Stimulated activated CD4-positive, alpha-beta T cell treated with anti-CD3 and anti-CD28 coated beads, Interleukin-12 subunit alpha, Interleukin-12 subunit beta, amount 100 ng/mL, for 48 hours (primary cell): ENCODE results near the gene MAGOHB.
A peak's percentile ranks its signal among the peaks of the same experiment; 100 is the strongest.
"Not testable (repeated sequence)": the region's sequence is repeated elsewhere in the genome, so short reads cannot be mapped to it uniquely, and the experiment has no call there.

Source experiments
- DNase-seq, 3 donors: peaks; one replicate each; pipeline ENCODE4 v3.0.0-alpha.2; 2020; ENCODE audit warnings: low read depth in 2 of 3, low spot score in 1 of 3

Gene MAGOHB

DNA sequence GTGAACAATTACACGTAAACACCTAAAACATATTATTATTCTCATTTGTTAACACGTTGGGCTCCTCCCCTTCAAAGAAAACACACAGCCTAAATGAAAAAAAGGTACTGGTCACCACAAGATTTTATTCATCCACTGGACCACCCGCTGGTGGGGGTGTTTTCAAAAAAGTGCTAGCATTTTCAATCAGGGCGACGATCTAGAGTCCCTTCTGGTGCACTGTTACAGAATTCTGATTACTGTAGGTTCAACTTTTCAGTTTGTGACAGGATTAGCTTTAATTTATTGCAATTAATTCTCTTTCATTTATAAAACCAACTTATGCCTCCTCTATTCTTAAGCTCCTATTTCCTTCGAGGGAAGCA, 443 bp downstream of the MAGOHB start:
- no peak for DNase-seq

DNA sequence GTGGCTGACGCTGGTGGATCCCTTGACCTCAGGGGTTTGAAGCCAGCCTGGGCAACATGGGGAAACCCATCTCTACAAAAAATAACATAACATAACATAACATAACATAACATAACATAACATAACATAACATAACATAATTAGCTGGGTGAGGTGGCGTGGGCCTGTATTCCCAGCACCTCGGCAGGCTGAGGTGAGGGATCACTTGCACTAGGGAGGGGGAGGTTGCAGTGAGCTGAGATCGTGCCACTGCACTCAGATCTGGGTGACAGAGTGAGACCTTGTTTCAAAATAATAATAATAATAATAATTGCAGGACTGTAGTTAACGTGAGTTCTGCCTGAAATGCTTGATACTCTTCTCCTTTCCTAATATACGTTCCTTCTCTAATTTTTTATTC, 1.3 kb downstream of the MAGOHB start:
- DNase-seq, result no peak

DNA sequence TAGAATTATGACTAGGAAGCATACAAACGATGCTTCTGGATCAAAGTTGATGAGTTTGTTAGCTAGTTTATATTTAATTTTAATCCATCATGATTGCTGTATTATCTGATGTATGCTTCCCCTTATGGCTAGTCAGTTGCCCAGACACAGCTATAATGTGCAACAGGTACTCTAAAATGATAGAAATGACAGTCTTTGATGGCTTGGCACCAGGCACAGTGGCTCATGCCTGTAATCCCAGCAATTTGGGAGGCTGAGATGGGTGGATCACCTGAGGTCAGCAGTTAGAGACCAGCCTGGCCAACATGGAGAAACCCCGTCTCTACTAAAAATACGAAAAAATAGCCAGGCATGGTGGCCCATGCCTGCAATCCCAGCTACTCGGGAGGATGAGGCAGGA, 2.2 kb downstream of the MAGOHB start:
- DNase-seq, result not testable (repeated sequence)

DNA sequence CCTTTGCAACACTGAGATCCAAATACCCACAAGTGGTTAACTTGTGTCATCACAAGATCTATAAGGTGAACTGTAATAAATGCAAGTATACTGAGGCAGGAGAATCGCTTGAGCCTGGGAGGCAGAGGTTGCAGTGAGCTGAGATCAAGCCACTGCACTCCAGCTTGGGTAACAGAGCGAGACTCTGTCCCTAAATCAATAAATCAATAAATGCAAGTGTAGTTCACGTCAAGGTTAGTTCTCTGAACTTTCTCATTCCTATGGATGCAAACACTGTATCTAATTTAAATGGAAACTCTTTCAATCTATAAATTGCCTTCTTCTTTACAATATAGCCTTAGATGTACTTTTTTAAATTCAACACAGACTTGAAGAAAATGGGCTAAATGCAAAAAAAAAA, 3.2 kb downstream of the MAGOHB start:
- no peak for DNase-seq

DNA sequence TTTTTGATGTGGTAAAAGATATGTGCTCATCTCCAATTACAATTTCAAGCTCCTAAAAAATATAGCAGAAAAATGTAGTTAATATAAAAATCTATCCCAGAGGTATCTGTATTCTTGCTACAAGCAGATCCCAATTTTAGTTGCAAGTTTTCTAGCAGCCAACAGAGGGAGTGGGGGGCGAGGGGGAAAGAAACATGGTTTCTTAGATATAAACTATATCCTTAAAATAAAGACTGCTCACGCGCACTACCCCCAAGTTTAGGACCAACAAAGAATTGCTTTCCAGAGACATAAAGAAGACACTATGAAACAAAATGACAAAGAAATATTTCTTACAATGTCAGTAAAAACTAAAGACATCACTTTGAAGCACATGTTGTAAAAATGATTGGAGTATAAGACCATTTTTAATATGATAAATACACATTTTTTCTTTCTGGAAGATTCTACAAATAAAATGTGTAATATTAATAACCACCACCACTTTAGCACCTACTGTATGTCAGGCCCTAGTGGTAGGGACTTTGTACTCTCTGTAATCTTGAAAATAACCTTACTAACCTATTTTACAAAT, 5.4 kb downstream of the MAGOHB start:
- DNase-seq, result no peak

DNA sequence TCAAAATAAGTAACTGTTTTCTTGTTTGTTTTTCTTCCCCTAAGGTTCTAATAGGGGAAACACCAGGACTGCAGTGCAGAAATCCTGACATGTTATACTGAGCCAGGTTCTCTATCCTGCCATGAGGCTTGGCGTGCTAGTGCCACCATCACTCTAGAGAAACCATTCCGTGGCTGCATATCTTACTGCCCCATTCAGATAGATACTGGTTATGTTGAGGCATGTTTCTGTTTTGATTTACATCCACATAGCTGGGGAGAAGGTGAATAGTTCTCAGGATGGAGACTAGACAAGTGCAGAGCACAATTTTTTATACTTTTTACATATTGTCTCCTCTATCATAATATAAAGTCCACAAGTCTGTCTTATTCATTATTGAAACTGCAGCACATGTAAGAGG, 11.5 kb downstream of the MAGOHB start:
- no peak for DNase-seq

DNA sequence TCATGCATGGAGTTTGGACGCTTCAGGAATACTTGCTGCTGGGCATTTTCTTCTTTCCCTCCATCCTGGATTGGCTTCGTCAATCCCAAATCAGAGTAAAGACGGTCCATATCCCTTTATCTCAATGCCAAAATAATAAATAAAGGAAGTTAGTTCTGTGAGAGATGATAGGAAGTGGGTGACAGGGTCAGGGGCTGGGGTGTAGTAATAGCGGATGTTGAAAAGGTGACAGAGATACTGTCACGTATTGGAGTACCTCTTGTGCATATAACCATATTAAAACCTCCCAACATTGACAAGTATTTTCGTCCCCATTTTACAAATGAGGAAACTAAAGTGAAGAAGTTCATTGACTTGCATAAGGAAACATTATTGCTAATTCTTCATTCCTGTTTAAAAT, 12.4 kb downstream of the MAGOHB start:
- DNase-seq, result no peak

DNA sequence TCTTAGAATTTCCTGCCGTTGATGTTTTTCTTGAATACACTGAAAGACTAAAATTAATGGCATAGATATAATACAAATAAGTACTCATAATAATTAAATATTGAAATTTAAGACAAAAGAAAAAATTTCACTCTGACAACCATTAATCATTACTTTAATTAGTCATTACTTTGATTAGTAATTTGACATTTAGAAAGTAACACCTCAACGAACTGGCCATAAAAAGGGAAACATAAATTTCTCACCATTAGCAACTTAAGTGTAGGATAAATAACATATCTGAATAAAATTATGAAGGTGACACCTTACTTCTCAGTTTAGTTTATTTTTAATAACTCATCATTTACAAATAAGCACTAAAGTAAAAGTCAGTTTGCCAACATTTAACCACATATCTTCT, 17.5 kb downstream of the MAGOHB start:
- DNase-seq, result no peak

DNA sequence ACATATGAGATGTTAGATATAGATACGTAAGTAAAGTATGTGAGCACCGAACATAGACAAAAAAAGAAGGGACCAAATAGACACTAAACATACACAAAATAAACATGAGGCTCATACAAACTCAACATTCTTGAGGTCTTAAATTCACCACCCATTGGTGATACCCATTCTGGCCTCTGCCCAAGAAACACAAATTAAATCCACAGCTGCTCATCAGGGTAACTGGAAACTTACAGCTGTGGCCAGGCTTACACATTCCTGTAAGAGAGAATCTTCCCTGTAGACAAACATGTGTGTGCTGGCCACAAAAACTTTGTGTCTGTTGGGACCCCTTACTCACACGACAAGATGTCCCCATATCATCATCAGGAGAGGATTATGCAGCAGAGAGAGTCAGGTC, 22.4 kb downstream of the MAGOHB start:
- no peak for DNase-seq

DNA sequence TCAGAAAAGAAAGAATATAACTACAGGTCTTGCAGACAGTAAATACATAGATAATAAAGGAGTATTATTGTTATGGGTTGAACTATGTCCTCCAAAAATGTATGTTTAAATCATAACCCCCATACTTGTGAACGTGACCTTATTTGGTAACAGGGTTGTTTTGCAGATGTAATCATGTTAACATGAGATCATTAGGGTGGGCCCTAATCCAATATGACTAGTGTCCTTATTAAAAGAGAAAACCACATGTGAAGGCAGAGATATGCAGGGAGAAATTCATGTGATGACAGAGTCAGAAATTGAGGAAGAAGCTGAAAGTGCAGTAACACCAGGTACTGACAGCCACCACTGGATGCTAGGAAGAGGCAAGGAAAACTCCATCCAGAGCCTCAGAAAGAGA, 29.0 kb downstream of the MAGOHB start:
- no peak for DNase-seq

DNA sequence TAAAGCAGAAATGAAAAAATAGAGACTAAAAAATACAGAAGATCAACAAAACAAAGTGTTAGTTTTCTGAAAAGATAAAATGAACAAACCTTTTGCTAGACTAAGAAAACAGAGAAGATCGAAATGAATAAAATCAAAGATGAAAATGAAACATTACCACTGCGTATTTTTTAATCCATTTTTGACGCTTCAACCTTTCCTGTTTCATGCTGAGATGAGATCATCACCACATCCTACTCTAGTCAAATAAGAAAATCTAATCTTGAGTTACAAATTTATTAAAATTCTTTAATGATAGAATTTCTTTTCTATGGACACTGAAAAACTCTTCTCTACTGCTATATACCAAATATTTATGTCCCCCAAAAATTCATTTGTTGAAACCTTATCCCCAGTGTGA, 30.7 kb downstream of the MAGOHB start:
- DNase-seq, result no peak

DNA sequence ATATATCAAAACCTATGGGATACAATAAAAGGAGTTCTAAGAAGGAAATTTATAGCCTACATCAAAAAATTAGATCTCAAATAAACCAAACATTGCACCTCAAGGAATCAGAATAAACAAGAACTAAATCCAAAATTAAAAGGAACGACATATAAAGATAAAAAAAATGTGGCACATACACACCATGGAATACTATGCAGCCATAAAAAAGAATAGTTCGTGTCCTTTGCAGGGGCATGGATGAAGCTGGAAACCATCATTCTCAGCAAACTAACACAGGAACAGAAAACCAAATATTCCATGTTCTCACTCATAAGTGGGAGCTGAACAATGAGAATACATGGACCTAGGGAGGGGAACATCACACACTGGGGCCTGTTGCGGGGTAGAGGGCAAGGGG, 31.3 kb downstream of the MAGOHB start:
- DNase-seq, result not testable (repeated sequence)

DNA sequence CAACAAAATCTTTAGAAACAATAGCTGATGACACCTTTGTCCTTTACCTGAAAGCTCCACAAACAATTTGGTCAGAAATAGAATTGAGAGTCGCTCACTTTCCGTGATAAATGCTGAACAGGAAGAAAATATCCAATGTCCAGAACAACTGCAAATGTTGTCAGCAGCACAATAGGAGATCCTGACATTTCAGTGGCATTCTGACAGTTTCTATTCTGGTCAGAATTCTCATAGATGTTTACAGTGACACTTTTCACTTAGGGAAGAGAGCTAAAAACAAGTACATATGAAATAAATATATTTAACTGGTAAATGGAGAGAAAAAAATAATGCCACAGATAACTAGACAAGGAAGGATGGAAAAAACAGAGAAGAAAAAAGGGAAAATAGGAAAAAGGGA, 39.1 kb downstream of the MAGOHB start:
- no peak for DNase-seq

DNA sequence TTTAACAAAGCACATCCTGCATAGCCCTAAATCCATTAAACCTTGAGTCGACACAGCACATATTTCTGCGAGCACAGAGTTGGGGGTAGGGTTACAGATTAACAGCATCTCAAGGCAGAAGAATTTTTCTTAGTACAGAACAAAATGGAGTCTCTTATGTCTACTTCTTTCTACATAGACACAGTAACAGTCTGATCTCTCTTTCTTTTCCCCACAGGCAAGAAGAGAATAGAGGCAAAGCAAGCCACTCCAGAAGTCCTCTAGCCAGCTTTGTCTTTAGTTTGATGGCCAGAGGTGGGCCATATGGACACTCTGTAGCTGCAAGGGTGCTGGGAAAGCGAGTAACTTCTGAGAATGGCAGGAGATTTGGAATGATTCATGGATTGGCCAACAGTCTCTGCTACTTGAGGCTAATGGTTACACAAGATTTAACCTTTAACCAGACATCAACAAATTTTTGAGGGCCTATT, 41.4 kb downstream of the MAGOHB start:
- DNase-seq, result not testable (repeated sequence)

DNA sequence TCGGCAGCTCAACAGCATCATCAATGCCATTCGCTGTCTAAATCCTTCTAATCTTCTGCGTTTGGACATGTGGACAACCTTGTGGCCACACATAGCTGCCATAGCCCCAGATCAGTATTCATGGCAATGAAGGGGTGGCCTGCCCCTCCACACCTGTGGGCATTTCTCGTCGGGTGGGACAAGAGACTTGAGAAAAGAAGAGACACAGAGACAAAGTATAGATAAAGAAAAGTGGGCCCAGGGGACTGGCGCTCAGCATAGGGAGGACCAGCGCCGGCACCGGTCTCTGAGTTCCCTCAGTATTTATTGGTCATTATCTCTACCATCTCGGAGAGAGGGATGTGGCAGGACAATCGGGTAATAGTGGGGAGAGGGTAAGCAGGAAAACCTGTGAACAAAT, 42.3 kb downstream of the MAGOHB start:
- DNase-seq, result no peak

DNA sequence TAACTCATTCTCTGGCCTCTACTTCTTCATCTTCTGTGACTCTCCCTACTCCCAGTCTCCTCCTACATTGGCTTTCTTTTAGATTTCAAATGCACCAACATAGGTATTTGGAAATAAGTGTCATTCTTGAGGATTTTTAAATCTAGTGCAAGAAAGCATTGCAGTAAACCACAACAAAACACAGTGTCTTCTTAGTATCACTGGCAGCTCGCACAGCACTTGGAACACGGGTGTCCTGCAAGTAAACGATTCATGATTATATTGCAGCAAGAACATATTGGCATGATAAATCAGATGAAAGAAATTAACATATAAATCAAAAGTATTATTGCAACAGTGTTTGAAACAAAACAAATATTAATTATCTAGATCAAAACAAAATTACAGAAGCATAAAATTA, 45.6 kb downstream of the MAGOHB start:
- no peak for DNase-seq

DNA sequence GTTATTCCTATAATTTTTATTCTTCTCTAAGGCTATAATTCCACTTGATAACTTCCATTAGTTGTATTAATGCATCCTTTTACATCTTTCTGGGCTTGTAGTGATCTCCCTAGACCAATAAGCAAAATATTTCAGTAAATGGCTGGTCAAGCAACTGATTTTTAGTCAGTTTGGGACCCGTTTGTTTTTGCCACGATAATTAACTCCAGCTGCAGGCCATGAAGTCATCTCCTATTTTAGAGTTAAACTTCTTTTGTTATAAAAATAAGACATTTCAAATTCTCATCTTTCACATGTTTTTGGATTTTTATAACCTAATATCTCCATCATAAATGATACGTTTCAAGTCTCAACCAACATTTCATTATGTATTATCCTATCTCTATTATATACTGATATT, 49.4 kb downstream of the MAGOHB start:
- DNase-seq, result no peak

DNA sequence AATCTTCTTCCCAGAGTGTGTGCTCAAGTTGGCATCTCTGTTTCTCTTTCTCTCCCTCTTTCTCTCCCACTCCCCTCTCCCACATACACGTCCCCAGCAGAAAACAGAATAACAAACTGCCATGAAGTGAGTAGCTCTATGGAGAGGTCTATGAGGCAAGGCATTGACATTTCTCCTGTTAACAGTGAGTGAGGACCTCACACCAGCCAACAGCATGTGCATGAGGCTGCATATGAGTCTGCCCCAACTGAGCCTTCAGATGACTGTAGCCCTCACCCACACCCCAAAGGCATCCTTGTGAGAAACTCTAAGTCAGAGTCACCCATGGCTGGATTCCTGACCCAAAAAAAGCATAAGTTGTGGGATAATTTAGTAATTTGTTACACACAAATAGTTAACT, 50.4 kb downstream of the MAGOHB start:
- DNase-seq, result no peak

DNA sequence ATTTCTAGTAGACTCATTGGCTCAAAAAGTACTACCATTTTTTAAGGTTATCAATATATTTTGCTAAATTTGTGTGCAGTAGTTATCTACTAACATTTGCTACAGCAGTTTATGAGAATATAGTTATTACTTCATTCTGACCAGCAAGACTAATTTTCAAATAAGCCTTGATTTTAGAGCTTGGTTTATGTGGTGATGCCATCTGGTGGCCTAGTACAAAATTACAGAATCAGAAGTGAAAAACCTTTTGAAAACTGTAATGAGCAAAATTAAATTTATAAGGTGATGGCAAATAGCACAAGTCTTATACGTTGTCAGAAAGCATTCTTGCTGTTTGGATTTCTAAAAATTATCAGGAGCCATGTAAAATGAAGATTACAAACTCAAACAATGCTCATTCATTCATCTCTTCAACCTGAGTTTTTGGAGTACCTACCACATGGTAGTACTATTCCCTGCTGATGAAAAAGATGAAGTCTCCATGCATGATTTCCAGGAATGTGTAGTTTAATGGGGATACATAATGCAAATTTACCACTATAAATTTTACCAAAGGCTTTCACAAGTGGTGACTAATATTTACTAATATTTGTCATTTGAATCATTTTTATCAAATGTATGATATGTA, 51.0 kb downstream of the MAGOHB start:
- DNase-seq, result peak in 1 of 3 donors; percentile 55

DNA sequence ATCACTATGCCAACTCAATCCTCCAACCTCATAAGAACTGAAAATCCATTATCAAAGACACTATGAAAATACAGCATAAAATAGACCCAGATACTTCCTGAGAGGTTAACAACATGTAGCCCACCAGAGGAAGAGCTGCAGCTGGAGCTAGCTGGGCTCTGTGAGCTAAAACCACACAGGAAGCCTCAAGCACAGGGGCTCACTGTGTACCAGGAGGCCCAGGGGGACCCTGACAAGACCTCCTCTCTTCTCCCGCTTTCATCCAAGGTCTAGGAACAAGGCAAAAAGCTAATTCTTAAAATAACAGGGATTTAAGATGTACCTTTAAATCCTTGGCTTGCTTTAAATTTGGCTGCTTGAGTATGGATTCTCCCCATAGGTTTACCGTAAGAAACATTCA, 54.2 kb downstream of the MAGOHB start:
- DNase-seq, result no peak

DNA sequence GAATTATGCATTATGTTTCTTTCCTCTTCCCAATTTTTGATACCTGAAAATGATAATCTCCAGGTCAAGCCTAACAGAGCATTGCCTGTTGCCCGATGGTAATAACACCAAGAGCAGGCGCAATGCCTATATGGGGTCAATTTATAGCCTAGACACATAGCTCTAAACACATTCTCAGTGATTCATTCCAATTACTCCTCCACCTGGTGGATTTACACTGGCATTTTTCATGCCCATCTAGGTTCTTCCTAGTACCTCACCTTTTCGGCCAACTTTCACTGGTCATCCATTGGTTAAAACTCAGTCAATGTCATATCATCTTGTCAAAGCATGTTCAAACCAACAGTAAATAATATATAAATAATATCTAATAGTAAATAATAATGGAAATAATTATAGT, 54.6 kb downstream of the MAGOHB start:
- no peak for DNase-seq

DNA sequence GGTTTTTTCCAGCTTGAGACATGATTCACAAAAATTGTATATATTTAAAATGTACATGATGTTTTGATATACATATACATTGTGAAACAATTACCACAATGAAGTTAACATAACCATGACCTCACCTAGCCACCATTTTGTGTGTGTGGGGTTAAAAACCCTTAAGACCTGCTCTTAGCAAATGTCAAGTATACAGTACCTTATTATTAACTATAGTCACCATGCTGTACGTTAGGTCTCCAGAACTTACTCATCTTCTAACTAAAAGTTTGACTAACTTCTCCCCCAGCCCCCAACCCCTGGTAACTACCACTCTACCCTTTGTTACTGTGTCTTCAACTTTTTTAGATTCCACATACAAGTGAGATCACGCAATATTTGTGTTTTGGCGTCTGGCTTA, 55.1 kb downstream of the MAGOHB start:
- no peak for DNase-seq

DNA sequence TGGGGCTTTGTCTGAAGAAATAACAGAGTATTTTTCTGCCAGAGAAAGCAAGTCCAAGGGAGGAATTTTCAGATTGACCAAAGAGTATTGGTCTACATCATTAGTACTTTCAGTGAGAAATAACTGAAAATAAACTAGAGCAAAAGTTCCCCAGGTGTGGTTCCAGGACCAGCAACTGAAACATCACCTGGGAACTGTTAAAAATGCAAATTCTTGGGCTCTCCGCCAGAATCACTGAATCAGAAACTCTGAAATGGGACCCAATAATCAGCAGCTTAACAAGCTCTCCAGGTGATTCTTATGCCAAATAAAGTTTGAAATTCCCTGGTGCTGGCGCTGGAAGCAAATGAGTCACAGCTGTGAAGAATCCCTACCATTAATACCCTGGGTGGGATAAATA, 55.6 kb downstream of the MAGOHB start:
- no peak for DNase-seq
